K562 (cell line): ENCODE measurements around the gene RPL28. TPM values are rescaled to one million over a fixed set of nuclear protein-coding genes. Genes with fewer than 3 reads are reported as not detected.

Source experiments
- ARID3B ChIP-seq: fragments of 250-450 bp; sonication (Bioruptor Pico); IDR thresholded peaks from 2 replicates; pipeline ENCODE4 v1.4.0; 2020; ENCODE audit warnings: borderline replicate concordance
- BHLHE40 ChIP-seq: IDR thresholded peaks from 2 replicates; pipeline ENCODE4 v1.6.1; 2011; ENCODE audit warnings: low read length, improper control_type of control experiment
- CTBP1 ChIP-seq: fragments of 450-650 bp; IDR thresholded peaks from 2 replicates; pipeline ENCODE4 v1.6.1; 2016; ENCODE audit warnings: borderline replicate concordance
- JUN ChIP-seq, 2 experiments: sonication (generic) in 1 of 2; formaldehyde crosslinking in 1 of 2; IDR thresholded peaks; 2 replicates each; pipeline versions ENCODE4 v1.6.1 to v1.8.0; 2012 to 2022; ENCODE audit warnings: borderline replicate concordance in 2 of 2, mild to moderate bottlenecking in 2 of 2, improper control_type of control experiment in 1 of 2, low read depth in 1 of 2, low read length in 1 of 2, missing genetic modification reagents in 1 of 2
- MAZ ChIP-seq, 2 experiments: fragments of 450-650 bp in 1 of 2; sonication (generic) in 1 of 2; formaldehyde crosslinking; IDR thresholded peaks in 1 of 2; conservative IDR thresholded peaks in 1 of 2; 2 replicates each; pipeline versions ENCODE4 v1.4.0 to v1.5.0; 2020; ENCODE audit warnings: mild to moderate bottlenecking in 1 of 2, missing genetic modification reagents in 1 of 2
- MED1 ChIP-seq: sonication (generic); formaldehyde crosslinking; IDR thresholded peaks from 2 replicates; pipeline ENCODE4 v1.8.1; 2023; ENCODE audit warnings: missing genetic modification reagents, borderline replicate concordance
- MGA ChIP-seq: fragments of 450-650 bp; IDR thresholded peaks from 2 replicates; pipeline ENCODE4 v1.6.1; 2016; ENCODE audit warnings: mild to moderate bottlenecking, moderate library complexity
- NEUROD1 ChIP-seq: fragments of 150-350 bp; IDR thresholded peaks from 2 replicates; pipeline ENCODE4 v1.6.1; 2014; ENCODE audit warnings: borderline replicate concordance, low read length, low read depth; ENCODE audit not compliant: partially characterized antibody
- PATZ1 ChIP-seq: fragments of 250-450 bp; sonication (Bioruptor Pico); IDR thresholded peaks from 2 replicates; pipeline ENCODE4 v1.5.0; 2020; ENCODE audit warnings: mild to moderate bottlenecking, borderline replicate concordance
- SETDB1 ChIP-seq: IDR thresholded peaks from one replicate; pipeline ENCODE4 v1.6.1; 2012; ENCODE audit warnings: low read length, control low read depth, inconsistent platforms
- SRSF9 ChIP-seq: fragments of 200-400 bp; formaldehyde crosslinking; IDR thresholded peaks from 2 replicates; pipeline ENCODE4 v1.6.1; 2017; ENCODE audit warnings: low read depth, low read length, borderline replicate concordance
- TGIF2 ChIP-seq: sonication (generic); formaldehyde crosslinking; IDR thresholded peaks from 2 replicates; pipeline ENCODE4 v1.8.1; 2022; ENCODE audit warnings: mild to moderate bottlenecking, missing genetic modification reagents, moderate library complexity
- polyA plus RNA-seq, 8 experiments: library from polyadenylated mRNA; depleted of rRNA in 4 of 8; stranded (reverse) in 5 of 8; unstranded in 3 of 8; fragments of >200 nt; fragmentation: Nextera tagmentation in 2 of 8; fragmentation: Illumina TruSeq in 1 of 8; extraction: Ambion mirVana in 2 of 8; extraction: Trizol in 1 of 8; gene quantifications; 2 replicates each; pipeline versions ENCODE4 v1.2.1 to v1.2.3, GENCODE V29; 2011 to 2014; ENCODE audit warnings: inconsistent platforms in 1 of 8, missing spikeins in 1 of 8
- total RNA-seq, 7 experiments: library from RNA; depleted of rRNA in 6 of 7; stranded (reverse); fragments of >200 nt in 6 of 7; fragmentation: Illumina TruSeq in 2 of 7; extraction: Trizol in 2 of 7; gene quantifications; 2 replicates each; pipeline versions ENCODE4 v1.2.1 to v1.2.3, GENCODE V29; 2011 to 2021; ENCODE audit warnings: low replicate concordance in 1 of 7

The RPL28 gene
- total and polyA plus RNA-seq, 9 of the 15 experiments (the other 6 are each of a cell fraction or from before 2014, with no cell fraction given): 124 to 3,106 (median 622) TPM

GRCh38 chr19:55390461-55390880 lies 4.7 kb downstream of the RPL28 start (continued):
- TF ChIP-seq CTBP1 (0 out of 2 replicates have a peak, but pooled peaks have one; percentile 19), ARID3B (CRISPR knock-in tag) (no peak), SRSF9 (no peak), MGA (no peak), NEUROD1 (no peak), MAZ (CRISPR knock-in tag; conservative IDR thresholded peaks at IDR 0.05 in 1 of 2, IDR thresholded peaks at IDR 0.05 in 1 of 2) (no peak), JUN (IDR thresholded peaks at IDR 0.05; ENCODE audit: borderline replicate concordance, low read depth, low read length) (no peak), JUN (CRISPR knock-in tag; IDR thresholded peaks at IDR 0.05; ENCODE audit: borderline replicate concordance) (no peak), TGIF2 (no peak), BHLHE40 (no peak), SETDB1 (no peak), MED1 (CRISPR knock-in tag) (no peak), PATZ1 (no peak)
